Measurements from ENCODE around the gene PAK6. TPM values are rescaled to one million over a fixed set of nuclear protein-coding genes. Genes with fewer than 3 reads are reported as not detected.

PAK6 gene
- total and polyA plus RNA-seq, 2 experiments from 2014 or later = 2.4 to 20.0 TPM

- no peak for TF ChIP-seq ZNF462 (CRISPR knock-in tag; IDR thresholded peaks at IDR 0.05)
- no peak for TF ChIP-seq CREB1 (CRISPR knock-in tag; IDR thresholded peaks at IDR 0.05; ENCODE audit: low read depth)
- no peak for TF ChIP-seq POLR2AphosphoS5 (IDR thresholded peaks at IDR 0.05; ENCODE audit: low read depth)
- TF ChIP-seq STAT1 (IDR thresholded peaks at IDR 0.05; ENCODE audit: unreplicated experiment) = no peak
- TF ChIP-seq ZNF331 (CRISPR knock-in tag; IDR thresholded peaks at IDR 0.05; ENCODE audit: low read depth) = no peak
- no peak for TF ChIP-seq ETS1 (IDR thresholded peaks at IDR 0.05)
- no peak for TF ChIP-seq CTCF (conservative IDR thresholded peaks at IDR 0.05; ENCODE audit: low read depth in 2 of 2)
- TF ChIP-seq NANOG (IDR thresholded peaks at IDR 0.05; ENCODE audit: borderline replicate concordance) = no peak
These were observed 34.8 kb upstream of the PAK6 start (continued) for GRCh38 chr15:40204100-40204499.

Data from GM23338 (cell line).